ENCODE results near the gene VIT.
A peak's percentile ranks its signal among the peaks of the same experiment; 100 is the strongest.

The VIT gene

GRCh38 chr2:36671731-36672130 is 24.8 kb upstream of the VIT start:
- TF ChIP-seq CTCF (IDR thresholded peaks at IDR 0.05; ENCODE audit: low read length): no peak
- no peak for TF ChIP-seq EZH2 (optimal IDR thresholded peaks at IDR 0.05; ENCODE audit: low read depth, low read length)
- no peak for TF ChIP-seq EZH2phosphoT487 (IDR thresholded peaks at IDR 0.05; ENCODE audit: low read length)
- no peak overlapping the region for H3K4me2 ChIP-seq (ENCODE audit: low read depth, low read length)
- H3K9ac ChIP-seq (ENCODE audit: low read length): no peak overlapping the region
- no peaks in the 10 kb centered on the region for H4K20me1 ChIP-seq (ENCODE audit: insufficient read depth, low read length)
- no peak for DNase-seq
- no peaks in the 10 kb centered on the region for H3K27me3 ChIP-seq (replicated peaks; ENCODE audit: insufficient read depth, low read length)
- H3K79me2 ChIP-seq (ENCODE audit: low read length): no peaks in the 10 kb centered on the region
- H3K36me3 ChIP-seq (replicated peaks; ENCODE audit: insufficient read depth, low read length): no peaks in the 10 kb centered on the region
- no peak overlapping the region for H2AFZ ChIP-seq (ENCODE audit: low read length)
- H3K4me3 ChIP-seq (ENCODE audit: low read length): no peak overlapping the region
- no peaks in the 10 kb centered on the region for H3K9me2 ChIP-seq (replicated peaks; ENCODE audit: insufficient read depth, low read length)
- no peak overlapping the region for H3K27ac ChIP-seq (ENCODE audit: low read length)
- no peaks in the 10 kb centered on the region for H3K9me3 ChIP-seq (replicated peaks; ENCODE audit: insufficient read depth, low read length)
- H3K4me1 ChIP-seq (ENCODE audit: low read length): peaks cover 1% of the 10 kb centered on the region
- H3F3A ChIP-seq (ENCODE audit: insufficient read depth, low read length): no peaks in the 10 kb centered on the region

GRCh38 chr2:36672199-36672598 is 24.3 kb upstream of the VIT start:
- Histone ChIP-seq H3K27ac (ENCODE audit: low read length) (no peak overlapping the region), H3F3A (ENCODE audit: insufficient read depth, low read length) (0 out of 2 replicates have a peak, but pooled peaks cover 2% of the 10 kb centered on the region), H3K4me2 (ENCODE audit: low read depth, low read length) (no peak overlapping the region), H3K4me1 (ENCODE audit: low read length) (peaks cover 6% of the 10 kb centered on the region), H2AFZ (ENCODE audit: low read length) (no peak overlapping the region), H4K20me1 (ENCODE audit: insufficient read depth, low read length) (no peaks in the 10 kb centered on the region), H3K36me3 (replicated peaks; ENCODE audit: insufficient read depth, low read length) (no peaks in the 10 kb centered on the region), H3K9me2 (replicated peaks; ENCODE audit: insufficient read depth, low read length) (no peaks in the 10 kb centered on the region), H3K27me3 (replicated peaks; ENCODE audit: insufficient read depth, low read length) (no peaks in the 10 kb centered on the region), H3K79me2 (ENCODE audit: low read length) (no peaks in the 10 kb centered on the region), H3K9me3 (replicated peaks; ENCODE audit: insufficient read depth, low read length) (no peaks in the 10 kb centered on the region), H3K4me3 (ENCODE audit: low read length) (no peak overlapping the region), H3K9ac (ENCODE audit: low read length) (no peak overlapping the region)
- TF ChIP-seq EZH2phosphoT487 (IDR thresholded peaks at IDR 0.05; ENCODE audit: low read length): no peak
- no peak for TF ChIP-seq EZH2 (optimal IDR thresholded peaks at IDR 0.05; ENCODE audit: low read depth, low read length)
- TF ChIP-seq CTCF (IDR thresholded peaks at IDR 0.05; ENCODE audit: low read length): peak; percentile 33
- peak; percentile 33 for DNase-seq

- Histone ChIP-seq H4K20me1 (ENCODE audit: insufficient read depth, low read length) (no peaks in the 10 kb centered on the region), H3K4me3 (ENCODE audit: low read length) (no peak overlapping the region), H2AFZ (ENCODE audit: low read length) (no peak overlapping the region), H3K36me3 (replicated peaks; ENCODE audit: insufficient read depth, low read length) (no peaks in the 10 kb centered on the region), H3K4me1 (ENCODE audit: low read length) (peaks cover 21% of the 10 kb centered on the region), H3K4me2 (ENCODE audit: low read depth, low read length) (no peak overlapping the region), H3K9ac (ENCODE audit: low read length) (no peak overlapping the region), H3F3A (ENCODE audit: insufficient read depth, low read length) (peaks cover 13% of the 10 kb centered on the region; the same call in 1 of the 2 replicates), H3K9me3 (replicated peaks; ENCODE audit: insufficient read depth, low read length) (no peaks in the 10 kb centered on the region), H3K27me3 (replicated peaks; ENCODE audit: insufficient read depth, low read length) (no peaks in the 10 kb centered on the region), H3K79me2 (ENCODE audit: low read length) (no peaks in the 10 kb centered on the region), H3K27ac (ENCODE audit: low read length) (no peak overlapping the region), H3K9me2 (replicated peaks; ENCODE audit: insufficient read depth, low read length) (no peaks in the 10 kb centered on the region)
- DNase-seq: no peak
- TF ChIP-seq EZH2 (optimal IDR thresholded peaks at IDR 0.05; ENCODE audit: low read depth, low read length) (no peak), CTCF (IDR thresholded peaks at IDR 0.05; ENCODE audit: low read length) (no peak), EZH2phosphoT487 (IDR thresholded peaks at IDR 0.05; ENCODE audit: low read length) (no peak)
These were observed 20.8 kb upstream of the VIT start for GRCh38 chr2:36675579-36676282.
